Ascending aorta (tissue), 2 donors: ENCODE data around the gene AKAP13. TPM values are rescaled to one million over a fixed set of nuclear protein-coding genes. Genes with fewer than 3 reads are reported as not detected.
A peak's percentile ranks its signal among the peaks of the same experiment; 100 is the strongest.

Experiments used
- DNase-seq, 2 donors: peaks; one replicate each; pipeline ENCODE4 v3.0.0-alpha.2; 2019; ENCODE audit warnings: low spot score in 2 of 2
- H3K27ac ChIP-seq, 2 donors: fragments of 200-600 bp; sonication (generic); one replicate each; pipeline ENCODE4 v1.5.1; 2016 to 2017; ENCODE audit warnings: mild to moderate bottlenecking in 1 of 2
- H3K27me3 ChIP-seq: fragments of 200-600 bp; sonication (generic); one replicate; pipeline ENCODE4 v1.5.1; 2017
- H3K36me3 ChIP-seq, 2 donors: fragments of 200-600 bp; sonication (generic); one replicate each; pipeline ENCODE4 v1.5.1; 2016
- H3K4me1 ChIP-seq, 2 donors: fragments of 200-600 bp; sonication (generic); one replicate each; pipeline ENCODE4 v1.5.1; 2016 to 2017; ENCODE audit warnings: mild to moderate bottlenecking in 1 of 2
- H3K4me3 ChIP-seq, 2 donors: fragments of 200-600 bp; sonication (generic); one replicate each; pipeline ENCODE4 v1.5.1; 2016 to 2017; ENCODE audit warnings: mild to moderate bottlenecking in 1 of 2
- H3K9me3 ChIP-seq, 2 donors: fragments of 200-600 bp; sonication (generic); one replicate each; pipeline ENCODE4 v1.5.1; 2016
- intact Hi-C: fragments of 100-400 bp; cut with DNase I; formaldehyde crosslinking; loops from one replicate; pipeline ENCODE4 v1.15.1; 2023
- total RNA-seq: library from RNA; depleted of rRNA; stranded (reverse); fragments of >200 nt; gene quantifications from one replicate; pipeline ENCODE4 v1.1.0, GENCODE V29; 2016
- TF ChIP-seq, protein P1 (sequence below), 3 experiments: fragments of 200-600 bp in 2 of 3; fragments of 450-650 bp in 1 of 3; sonication (generic) in 2 of 3; IDR thresholded peaks; one replicate each; pipeline ENCODE4 v1.5.1; 2016 to 2019; ENCODE audit warnings: antibody characterized with exemption in 3 of 3, mild to moderate bottlenecking in 1 of 3, moderate library complexity in 1 of 3

AKAP13 gene
- total RNA-seq, 1 donor from 2014 or later, result 74.3 TPM

DNA sequence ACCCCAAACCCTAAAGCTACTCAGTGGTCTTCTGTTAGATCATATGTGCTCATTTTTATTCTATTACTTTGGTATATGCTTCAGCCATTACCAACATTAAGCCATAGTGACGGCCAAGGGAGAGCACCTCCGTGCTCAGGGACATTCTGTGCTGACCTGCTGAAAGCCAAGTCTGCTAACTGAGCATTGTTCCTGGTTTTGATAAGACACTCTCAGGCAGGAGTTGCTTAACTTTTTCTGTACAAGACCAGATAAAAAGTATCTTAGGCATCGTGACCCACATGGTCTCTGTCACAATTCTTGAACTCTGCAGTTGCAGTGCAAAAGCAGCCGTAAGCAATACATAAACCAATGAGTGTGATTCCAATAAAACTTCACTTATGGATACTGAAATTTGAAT lies 313.7 kb downstream of the AKAP13 start:
- intact Hi-C loops, result no loop called here
- H3K9me3 ChIP-seq, result no peaks in the 10 kb centered on the region
- peaks cover 41 to 51% of the 10 kb centered on the region in 2 donors for H3K36me3 ChIP-seq
- H3K4me3 ChIP-seq, result no peak overlapping the region
- TF ChIP-seq, protein P1, sequence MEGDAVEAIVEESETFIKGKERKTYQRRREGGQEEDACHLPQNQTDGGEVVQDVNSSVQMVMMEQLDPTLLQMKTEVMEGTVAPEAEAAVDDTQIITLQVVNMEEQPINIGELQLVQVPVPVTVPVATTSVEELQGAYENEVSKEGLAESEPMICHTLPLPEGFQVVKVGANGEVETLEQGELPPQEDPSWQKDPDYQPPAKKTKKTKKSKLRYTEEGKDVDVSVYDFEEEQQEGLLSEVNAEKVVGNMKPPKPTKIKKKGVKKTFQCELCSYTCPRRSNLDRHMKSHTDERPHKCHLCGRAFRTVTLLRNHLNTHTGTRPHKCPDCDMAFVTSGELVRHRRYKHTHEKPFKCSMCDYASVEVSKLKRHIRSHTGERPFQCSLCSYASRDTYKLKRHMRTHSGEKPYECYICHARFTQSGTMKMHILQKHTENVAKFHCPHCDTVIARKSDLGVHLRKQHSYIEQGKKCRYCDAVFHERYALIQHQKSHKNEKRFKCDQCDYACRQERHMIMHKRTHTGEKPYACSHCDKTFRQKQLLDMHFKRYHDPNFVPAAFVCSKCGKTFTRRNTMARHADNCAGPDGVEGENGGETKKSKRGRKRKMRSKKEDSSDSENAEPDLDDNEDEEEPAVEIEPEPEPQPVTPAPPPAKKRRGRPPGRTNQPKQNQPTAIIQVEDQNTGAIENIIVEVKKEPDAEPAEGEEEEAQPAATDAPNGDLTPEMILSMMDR (IDR thresholded peaks at IDR 0.05), result no peak
- no peak for DNase-seq
- no peaks in the 10 kb centered on the region for H3K27me3 ChIP-seq
- peak overlapping the region in 1 of 2 donors; percentile 58 for H3K27ac ChIP-seq
- H3K4me1 ChIP-seq, result peaks cover 0 to 35% of the 10 kb centered on the region in 2 donors

DNA sequence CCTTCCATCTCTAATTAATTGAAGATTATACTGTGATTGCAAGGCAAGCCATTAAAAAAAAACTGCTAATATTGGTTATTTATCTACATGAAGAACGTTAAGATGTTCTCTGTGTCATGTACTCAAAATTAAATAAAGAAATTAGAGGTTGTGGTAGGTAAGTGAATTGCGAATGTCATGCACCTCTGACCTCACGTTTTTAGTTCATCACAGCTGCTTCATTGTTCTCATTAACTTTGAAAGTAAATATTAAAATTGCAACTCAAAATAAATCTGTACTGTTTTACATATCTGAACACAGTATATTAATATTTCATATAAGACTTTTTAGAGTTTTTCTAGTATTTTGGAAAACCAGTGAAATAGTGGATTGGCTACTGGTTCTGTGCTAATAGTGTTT lies 320.4 kb downstream of the AKAP13 start:
- Histone ChIP-seq H3K9me3 (no peaks in the 10 kb centered on the region), H3K4me3 (no peak overlapping the region), H3K36me3 (peaks cover 18 to 34% of the 10 kb centered on the region in 2 donors), H3K27me3 (no peaks in the 10 kb centered on the region), H3K27ac (no peak overlapping the region), H3K4me1 (peaks cover 3 to 20% of the 10 kb centered on the region in 2 donors)
- DNase-seq, result no peak
- TF ChIP-seq, protein P1 (IDR thresholded peaks at IDR 0.05), result no peak
- intact Hi-C loops, result no loop called here

DNA sequence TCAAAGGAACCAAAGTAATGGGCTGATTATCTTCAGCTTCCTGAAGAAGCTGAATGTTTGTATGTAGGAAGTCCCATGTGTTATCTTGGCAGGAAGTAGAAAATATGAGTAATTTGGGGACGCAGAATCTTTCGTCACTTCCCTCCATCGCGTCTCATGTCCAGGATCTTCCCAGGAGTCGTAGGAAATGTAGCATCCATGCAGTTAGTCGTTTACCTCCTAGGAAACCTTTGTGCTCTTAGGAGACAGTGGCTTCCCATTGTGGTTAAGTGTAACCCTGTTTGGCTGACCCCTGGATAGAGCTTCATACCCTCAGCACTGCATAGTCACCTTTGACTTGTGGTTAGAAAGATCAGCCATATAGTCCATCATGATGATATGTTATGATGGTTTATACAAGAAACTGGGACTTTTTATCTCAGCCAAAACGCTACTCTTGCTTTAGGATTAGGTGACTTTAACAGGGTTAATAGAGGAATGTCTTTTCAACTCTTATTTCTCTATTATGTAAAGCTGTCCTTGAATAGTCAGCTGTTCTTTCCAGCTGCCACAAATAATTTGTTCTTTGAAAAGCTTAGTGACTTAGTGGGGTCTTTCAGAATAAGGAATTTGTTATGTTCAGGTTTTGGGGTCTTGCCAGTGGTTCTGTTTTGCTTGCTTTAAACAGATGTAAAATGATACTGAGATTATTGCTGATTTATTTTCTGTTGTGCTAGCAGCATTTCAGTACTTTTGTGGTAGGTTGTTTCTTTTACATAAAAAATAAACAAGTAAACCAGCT lies 322.1 kb downstream of the AKAP13 start:
- Histone ChIP-seq H3K36me3 (peaks cover 11 to 23% of the 10 kb centered on the region in 2 donors), H3K4me3 (no peak overlapping the region), H3K9me3 (no peaks in the 10 kb centered on the region), H3K4me1 (peaks cover 12 to 34% of the 10 kb centered on the region in 2 donors), H3K27ac (peak overlapping the region; percentile 54 to 55), H3K27me3 (no peaks in the 10 kb centered on the region)
- intact Hi-C loops, result no loop called here
- TF ChIP-seq, protein P1 (IDR thresholded peaks at IDR 0.05), result no peak
- no peak for DNase-seq

DNA sequence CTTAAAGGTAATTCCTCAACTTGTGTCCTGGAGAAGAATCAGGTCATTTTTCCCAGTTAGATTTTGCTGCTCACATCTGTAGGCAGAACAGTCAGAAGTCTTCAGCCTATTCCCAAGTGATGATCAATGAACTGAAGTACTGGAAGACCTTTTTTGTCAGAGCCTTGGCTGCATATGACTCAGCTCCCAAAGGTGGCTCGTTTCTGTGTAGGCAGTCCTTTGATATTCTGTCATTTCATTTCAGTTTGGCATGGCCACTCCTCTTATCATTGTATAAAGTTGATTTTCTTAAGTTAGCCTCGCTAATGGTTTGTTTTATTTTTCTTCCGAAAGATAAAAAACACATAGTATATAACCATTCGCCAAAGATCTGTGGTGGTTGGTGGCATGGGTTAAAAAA lies 323.7 kb downstream of the AKAP13 start:
- Histone ChIP-seq H3K27ac (peak overlapping the region; percentile 57 to 81), H3K27me3 (no peaks in the 10 kb centered on the region), H3K9me3 (no peaks in the 10 kb centered on the region), H3K4me3 (peak overlapping the region in 1 of 2 donors; percentile 26), H3K4me1 (peaks cover 12 to 41% of the 10 kb centered on the region in 2 donors), H3K36me3 (peaks cover 7 to 13% of the 10 kb centered on the region in 2 donors)
- DNase-seq, result no peak
- TF ChIP-seq, protein P1 (IDR thresholded peaks at IDR 0.05), result no peak
- intact Hi-C loops, result no loop called here

DNA sequence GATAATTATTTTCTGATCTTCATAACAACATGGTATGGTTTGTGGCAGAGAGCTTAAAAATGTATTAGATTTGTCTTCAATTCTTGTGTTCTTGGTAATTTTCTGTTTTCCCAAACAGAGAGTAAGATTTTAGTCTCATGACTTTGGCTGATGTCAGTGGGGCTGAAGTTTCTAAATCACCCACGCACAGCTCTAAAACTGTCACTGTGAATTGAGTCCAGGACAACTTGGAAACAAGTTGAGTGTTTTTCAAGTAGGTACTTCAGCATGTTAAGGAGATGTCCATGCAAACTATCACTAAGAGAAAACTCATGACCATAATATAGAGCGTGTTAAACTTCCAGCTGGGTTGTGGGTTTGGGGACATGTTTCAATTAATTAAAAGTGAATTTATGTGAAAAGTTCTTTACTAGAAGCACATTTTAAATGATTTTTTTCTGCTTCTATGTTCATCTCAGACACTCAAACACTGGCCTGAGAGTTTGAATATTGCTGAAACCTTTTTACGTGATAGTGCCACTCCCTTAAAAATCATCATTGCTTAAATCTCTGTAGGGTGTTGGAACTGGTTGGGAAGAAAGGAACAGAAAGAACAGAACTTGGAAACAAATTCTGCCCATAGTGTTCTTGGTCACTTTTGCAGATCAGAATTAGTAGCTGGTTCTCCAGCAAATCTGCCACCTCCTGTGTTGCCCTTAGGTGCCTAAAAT lies 324.5 kb downstream of the AKAP13 start:
- DNase-seq, result no peak
- Histone ChIP-seq H3K4me3 (peak overlapping the region in 1 of 2 donors; percentile 26), H3K4me1 (peaks cover 12 to 41% of the 10 kb centered on the region in 2 donors), H3K27ac (peak overlapping the region; percentile 57 to 81), H3K36me3 (peaks cover 11 to 13% of the 10 kb centered on the region in 2 donors), H3K27me3 (no peaks in the 10 kb centered on the region), H3K9me3 (no peaks in the 10 kb centered on the region)
- intact Hi-C loops, result loop anchor here (5.0 kb wide), 2 partner anchors 38 to 83 kb away; no protein-coding TSS in a partner anchor
- TF ChIP-seq, protein P1 (IDR thresholded peaks at IDR 0.05), result no peak
